Activated CD4-positive, CD25-positive, alpha-beta regulatory T cell treated with anti-CD3 and anti-CD28 coated beads, Interleukin-2, amount 50 U/mL, for 72 hours (primary cell): ENCODE results near the gene COX7A1.
"Not testable (repeated sequence)": the region's sequence is repeated elsewhere in the genome, so short reads cannot be mapped to it uniquely, and the experiment has no call there.

ENCODE experiments used
- DNase-seq: peaks from one replicate; pipeline ENCODE4 v3.0.0; 2021

The COX7A1 gene

GRCh38 chr19:36152352-36153091 lies at the start of gene COX7A1:
Gene COX7A1 (minus strand): TSS chr19:36152447. CDS start chr19:36152407, 40 bp downstream.
- DNase-seq: no peak

- no peak for DNase-seq
Measured at GRCh38 chr19:36201684-36202083, 49.4 kb upstream of the COX7A1 start.

GRCh38 chr19:36198119-36198518 lies 45.9 kb upstream of the COX7A1 start:
- DNase-seq: no peak

- no peak for DNase-seq
Measured at GRCh38 chr19:36196249-36196648, 44.0 kb upstream of the COX7A1 start.

- not testable (repeated sequence) for DNase-seq
Measured at GRCh38 chr19:36186722-36187121, 34.5 kb upstream of the COX7A1 start.

- DNase-seq: no peak
Measured at GRCh38 chr19:36183245-36183628, 31.0 kb upstream of the COX7A1 start.

- no peak for DNase-seq
Measured at GRCh38 chr19:36182612-36183244, 30.5 kb upstream of the COX7A1 start.

GRCh38 chr19:36179077-36179476 lies 26.8 kb upstream of the COX7A1 start:
- not testable (repeated sequence) for DNase-seq

GRCh38 chr19:36173846-36174245 lies 21.6 kb upstream of the COX7A1 start:
- not testable (repeated sequence) for DNase-seq

- DNase-seq: no peak
Measured at GRCh38 chr19:36172852-36173251, 20.6 kb upstream of the COX7A1 start.

- DNase-seq: no peak
Measured at GRCh38 chr19:36169084-36169760, 17.0 kb upstream of the COX7A1 start.

- no peak for DNase-seq
Measured at GRCh38 chr19:36163813-36164212, 11.6 kb upstream of the COX7A1 start.

GRCh38 chr19:36160821-36161596 lies 8.8 kb upstream of the COX7A1 start:
- no peak for DNase-seq

GRCh38 chr19:36153126-36153525 lies 879 bp upstream of the COX7A1 start:
- no peak for DNase-seq

GRCh38 chr19:36152019-36152351 lies 262 bp downstream of the COX7A1 start:
- no peak for DNase-seq

- no peak for DNase-seq
Measured at GRCh38 chr19:36151144-36152018, 866 bp downstream of the COX7A1 start.

- no peak for DNase-seq
Measured at GRCh38 chr19:36150586-36150985, 1.7 kb downstream of the COX7A1 start.

- no peak for DNase-seq
Measured at GRCh38 chr19:36149673-36150406, 2.4 kb downstream of the COX7A1 start.

GRCh38 chr19:36144624-36145023 lies 7.6 kb downstream of the COX7A1 start:
- DNase-seq: no peak

GRCh38 chr19:36142496-36142895 lies 9.8 kb downstream of the COX7A1 start:
- no peak for DNase-seq

- no peak for DNase-seq
Measured at GRCh38 chr19:36142046-36142445, 10.2 kb downstream of the COX7A1 start.
